ENCODE data around the gene EMILIN2. TPM values are rescaled to one million over a fixed set of nuclear protein-coding genes. Genes with fewer than 3 reads are reported as not detected.

The EMILIN2 gene
- total RNA-seq, 3 donors from 2014 or later (not counting 1 experiment from before 2014, with no cell fraction given), result 8.4 to 25.6 (median 9.8) TPM

- Histone ChIP-seq H3K27me3 (ENCODE audit: control insufficient read depth, insufficient read depth, low read length) (no peaks in the 10 kb centered on the region), H3K27ac (ENCODE audit: low read length) (no peak overlapping the region), H3K4me3 (ENCODE audit: low read length) (no peak overlapping the region), H3K36me3 (ENCODE audit: control insufficient read depth, insufficient read depth, low read length) (peaks cover 32% of the 10 kb centered on the region), H3K4me1 (ENCODE audit: control insufficient read depth, insufficient read depth, low read length) (peaks cover 22% of the 10 kb centered on the region), H3K9me3 (ENCODE audit: control insufficient read depth, insufficient read depth, low read length) (no peaks in the 10 kb centered on the region)
- TF ChIP-seq CTCF (IDR thresholded peaks at IDR 0.05), result no peak
- Mint-ChIP-seq H3K4me1 (peaks cover 13 to 29% of the 10 kb centered on the region in 2 donors), H3K9me3 (no peaks in the 10 kb centered on the region), H3K27me3 (ENCODE audit: low read depth in 2 of 2) (no peaks in the 10 kb centered on the region), H3K36me3 (no peaks in the 10 kb centered on the region), H3K27ac (no peak overlapping the region), H3K4me3 (no peak overlapping the region)
- no peak for ATAC-seq
- DNase-seq, result no peak
- 95% methylated on average over 10 of the region's 10 CpGs for WGBS (ENCODE audit: insufficient coverage)
- intact Hi-C loops (cut with micrococcal nuclease), result no loop called here
Observed at GRCh38 chr18:2910261-2910660, 63.5 kb downstream of the EMILIN2 start.

GRCh38 chr18:2910751-2911425 is 64.1 kb downstream of the EMILIN2 start:
- Mint-ChIP-seq H3K9me3 (no peaks in the 10 kb centered on the region), H3K4me1 (peaks cover 13 to 25% of the 10 kb centered on the region in 2 donors), H3K27me3 (ENCODE audit: low read depth in 2 of 2) (no peaks in the 10 kb centered on the region), H3K36me3 (no peaks in the 10 kb centered on the region), H3K27ac (peak overlapping the region in 1 of 2 donors; percentile 38), H3K4me3 (no peak overlapping the region)
- Histone ChIP-seq H3K27ac (ENCODE audit: low read length) (no peak overlapping the region), H3K4me1 (ENCODE audit: control insufficient read depth, insufficient read depth, low read length) (peaks cover 17% of the 10 kb centered on the region), H3K4me3 (ENCODE audit: low read length) (no peak overlapping the region), H3K9me3 (ENCODE audit: control insufficient read depth, insufficient read depth, low read length) (no peaks in the 10 kb centered on the region), H3K36me3 (ENCODE audit: control insufficient read depth, insufficient read depth, low read length) (peaks cover 35% of the 10 kb centered on the region), H3K27me3 (ENCODE audit: control insufficient read depth, insufficient read depth, low read length) (no peaks in the 10 kb centered on the region)
- DNase-seq, result no peak
- 93% methylated on average over 13 of the region's 13 CpGs for WGBS (ENCODE audit: insufficient coverage)
- intact Hi-C loops (cut with micrococcal nuclease), result no loop called here
- no peak for TF ChIP-seq CTCF (IDR thresholded peaks at IDR 0.05)
- no peak for ATAC-seq

GRCh38 chr18:2911533-2911932 is 64.7 kb downstream of the EMILIN2 start:
- Mint-ChIP-seq H3K4me3 (no peak overlapping the region), H3K4me1 (peaks cover 16 to 29% of the 10 kb centered on the region in 2 donors), H3K36me3 (peaks cover 3% of the 10 kb centered on the region), H3K27me3 (ENCODE audit: low read depth in 2 of 2) (no peaks in the 10 kb centered on the region), H3K27ac (no peak overlapping the region), H3K9me3 (no peaks in the 10 kb centered on the region)
- ATAC-seq, result no peak
- intact Hi-C loops (cut with micrococcal nuclease), result no loop called here
- Histone ChIP-seq H3K27me3 (ENCODE audit: control insufficient read depth, insufficient read depth, low read length) (no peaks in the 10 kb centered on the region), H3K4me1 (ENCODE audit: control insufficient read depth, insufficient read depth, low read length) (peaks cover 15% of the 10 kb centered on the region), H3K9me3 (ENCODE audit: control insufficient read depth, insufficient read depth, low read length) (no peaks in the 10 kb centered on the region), H3K4me3 (ENCODE audit: low read length) (no peak overlapping the region), H3K36me3 (ENCODE audit: control insufficient read depth, insufficient read depth, low read length) (peaks cover 40% of the 10 kb centered on the region), H3K27ac (ENCODE audit: low read length) (no peak overlapping the region)
- no peak for TF ChIP-seq CTCF (IDR thresholded peaks at IDR 0.05)
- no peak for DNase-seq
- WGBS (ENCODE audit: insufficient coverage), result 93% methylated on average over 4 of the region's 4 CpGs
